Activated CD8-positive, alpha-beta T cell treated with anti-CD3 and anti-CD28 coated beads for 36 hours (primary cell): ENCODE data around the gene C7. TPM values are rescaled to one million over a fixed set of nuclear protein-coding genes. Genes with fewer than 3 reads are reported as not detected.

Experiments
- ATAC-seq: fragments of 200-7000 bp; cut with Tn5 transposase; one replicate; pipeline ENCODE4 v1.10.0; 2021; ENCODE audit warnings: mild to moderate bottlenecking, moderate library complexity
- CTCF ChIA-PET: fragments of 350-600 bp; sonication (Branson Sonifier 250); formaldehyde crosslinking; loops from one replicate; lab custom pipeline; 2021; ENCODE audit warnings: antibody characterized with exemption; lab: Charles Lee
- POLR2A ChIA-PET: fragments of 350-600 bp; sonication (Branson Sonifier 250); formaldehyde crosslinking; loops from one replicate; lab custom pipeline; 2021; ENCODE audit warnings: antibody characterized with exemption; lab: Charles Lee
- DNase-seq: peaks from one replicate; pipeline ENCODE4 v3.0.0-alpha.2; 2020
- H3K27ac Mint-ChIP-seq: one replicate; pipeline ENCODE4 v1.8.0; 2021; ENCODE audit warnings: mild to moderate bottlenecking, mixed read lengths
- H3K27me3 Mint-ChIP-seq: one replicate; pipeline ENCODE4 v1.8.0; 2021; ENCODE audit warnings: mixed read lengths
- H3K36me3 Mint-ChIP-seq: one replicate; pipeline ENCODE4 v1.8.0; 2021; ENCODE audit warnings: low read depth, mixed read lengths
- H3K4me1 Mint-ChIP-seq: one replicate; pipeline ENCODE4 v1.8.0; 2021; ENCODE audit warnings: low read depth, mixed read lengths
- H3K4me3 Mint-ChIP-seq: one replicate; pipeline ENCODE4 v1.8.0; 2021; ENCODE audit warnings: mild to moderate bottlenecking, moderate library complexity, mixed read lengths
- H3K9me3 Mint-ChIP-seq: one replicate; pipeline ENCODE4 v1.8.0; 2021; ENCODE audit warnings: mixed read lengths
- intact Hi-C: fragments of 100-400 bp; cut with micrococcal nuclease; formaldehyde crosslinking; loops from one replicate; pipeline ENCODE4 v1.10.0; 2022
- total RNA-seq, 2 experiments: library from RNA; stranded (reverse); gene quantifications; one replicate each; pipeline ENCODE4 v1.2.3, GENCODE V29; 2021
- TF ChIP-seq, protein P1 (sequence below): fragments of 200-600 bp; IDR thresholded peaks from one replicate; pipeline ENCODE4 v1.8.0; 2022; ENCODE audit warnings: antibody characterized with exemption, mild to moderate bottlenecking

The C7 gene
- total RNA-seq, 2 experiments from 2014 or later: not detected

DNA sequence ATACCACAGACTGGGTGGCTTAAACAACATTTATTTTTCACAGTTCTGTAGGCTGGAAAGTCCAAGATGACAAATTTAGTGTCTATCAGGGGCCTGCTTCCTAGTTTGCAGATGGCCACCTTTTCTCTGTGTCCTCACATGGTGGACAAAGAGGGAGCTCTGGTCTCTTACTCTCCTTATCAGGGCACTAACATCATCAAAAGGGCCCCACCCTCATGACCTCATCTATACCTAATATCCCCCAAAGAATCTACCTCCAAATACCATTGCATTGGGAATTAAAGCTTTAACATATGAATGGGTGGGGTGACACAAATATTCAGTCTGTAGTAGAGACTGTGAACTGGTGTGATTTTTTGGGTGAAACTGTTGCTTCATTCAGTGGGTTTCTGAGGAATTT, 78.1 kb downstream of the C7 start:
- Mint-ChIP-seq H3K27ac (no peak overlapping the region), H3K4me1 (no peaks in the 10 kb centered on the region), H3K36me3 (no peaks in the 10 kb centered on the region), H3K27me3 (no peaks in the 10 kb centered on the region), H3K4me3 (no peak overlapping the region), H3K9me3 (peaks cover 1% of the 10 kb centered on the region)
- ChIA-PET POLR2A (no interaction called here), CTCF (interaction anchor here (0.9 kb wide), 1 partner anchor 9 kb away, joined by 3 read pairs; no protein-coding TSS in a partner anchor)
- DNase-seq (no peak), ATAC-seq (no peak)
- intact Hi-C loops: no loop called here
- TF ChIP-seq, protein P1, sequence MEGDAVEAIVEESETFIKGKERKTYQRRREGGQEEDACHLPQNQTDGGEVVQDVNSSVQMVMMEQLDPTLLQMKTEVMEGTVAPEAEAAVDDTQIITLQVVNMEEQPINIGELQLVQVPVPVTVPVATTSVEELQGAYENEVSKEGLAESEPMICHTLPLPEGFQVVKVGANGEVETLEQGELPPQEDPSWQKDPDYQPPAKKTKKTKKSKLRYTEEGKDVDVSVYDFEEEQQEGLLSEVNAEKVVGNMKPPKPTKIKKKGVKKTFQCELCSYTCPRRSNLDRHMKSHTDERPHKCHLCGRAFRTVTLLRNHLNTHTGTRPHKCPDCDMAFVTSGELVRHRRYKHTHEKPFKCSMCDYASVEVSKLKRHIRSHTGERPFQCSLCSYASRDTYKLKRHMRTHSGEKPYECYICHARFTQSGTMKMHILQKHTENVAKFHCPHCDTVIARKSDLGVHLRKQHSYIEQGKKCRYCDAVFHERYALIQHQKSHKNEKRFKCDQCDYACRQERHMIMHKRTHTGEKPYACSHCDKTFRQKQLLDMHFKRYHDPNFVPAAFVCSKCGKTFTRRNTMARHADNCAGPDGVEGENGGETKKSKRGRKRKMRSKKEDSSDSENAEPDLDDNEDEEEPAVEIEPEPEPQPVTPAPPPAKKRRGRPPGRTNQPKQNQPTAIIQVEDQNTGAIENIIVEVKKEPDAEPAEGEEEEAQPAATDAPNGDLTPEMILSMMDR: no peak

DNA sequence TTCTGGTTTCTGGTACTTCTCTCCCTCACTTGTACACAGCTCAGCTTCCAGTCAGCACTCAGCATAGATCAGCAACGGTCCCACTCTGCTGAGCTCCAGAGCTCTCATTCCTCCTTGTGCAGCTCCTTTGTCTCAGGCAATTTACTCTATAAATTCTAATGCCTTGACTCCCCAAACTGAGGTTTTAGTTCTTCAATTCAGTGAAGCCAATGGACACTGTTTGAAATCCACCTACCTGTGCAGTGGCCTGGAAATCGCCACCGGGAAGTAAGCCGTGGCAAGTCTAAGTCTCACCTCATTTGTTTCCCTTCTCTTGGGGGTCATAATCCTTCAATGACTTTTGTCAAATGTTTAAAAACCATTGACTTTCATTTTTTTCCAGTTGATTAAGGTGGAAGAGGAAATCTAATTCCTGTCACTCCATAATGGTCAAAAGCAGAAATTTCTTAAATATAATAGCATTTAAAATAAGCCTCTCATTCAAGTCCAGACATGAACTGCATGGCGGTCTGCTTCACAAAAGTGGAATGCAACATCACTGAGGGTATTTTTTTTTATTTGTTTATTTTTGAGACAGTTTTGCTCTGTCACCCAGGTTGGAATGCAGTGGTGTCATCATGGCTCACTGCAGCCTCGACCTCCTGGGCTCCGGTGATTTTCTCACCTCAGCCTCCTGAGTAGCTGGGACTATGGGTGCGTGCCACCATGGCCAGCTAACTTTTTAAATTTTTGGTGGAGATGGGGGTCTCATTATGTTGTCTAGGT, 79.6 kb downstream of the C7 start:
- DNase-seq: no peak
- Mint-ChIP-seq H3K27ac (no peak overlapping the region), H3K36me3 (no peaks in the 10 kb centered on the region), H3K4me1 (no peaks in the 10 kb centered on the region), H3K27me3 (peaks cover 1% of the 10 kb centered on the region), H3K9me3 (peaks cover 1% of the 10 kb centered on the region), H3K4me3 (no peak overlapping the region)
- ATAC-seq: no peak
- POLR2A ChIA-PET: no interaction called here
- intact Hi-C loops: no loop called here
- CTCF ChIA-PET: no interaction called here
- TF ChIP-seq, protein P1: no peak

DNA sequence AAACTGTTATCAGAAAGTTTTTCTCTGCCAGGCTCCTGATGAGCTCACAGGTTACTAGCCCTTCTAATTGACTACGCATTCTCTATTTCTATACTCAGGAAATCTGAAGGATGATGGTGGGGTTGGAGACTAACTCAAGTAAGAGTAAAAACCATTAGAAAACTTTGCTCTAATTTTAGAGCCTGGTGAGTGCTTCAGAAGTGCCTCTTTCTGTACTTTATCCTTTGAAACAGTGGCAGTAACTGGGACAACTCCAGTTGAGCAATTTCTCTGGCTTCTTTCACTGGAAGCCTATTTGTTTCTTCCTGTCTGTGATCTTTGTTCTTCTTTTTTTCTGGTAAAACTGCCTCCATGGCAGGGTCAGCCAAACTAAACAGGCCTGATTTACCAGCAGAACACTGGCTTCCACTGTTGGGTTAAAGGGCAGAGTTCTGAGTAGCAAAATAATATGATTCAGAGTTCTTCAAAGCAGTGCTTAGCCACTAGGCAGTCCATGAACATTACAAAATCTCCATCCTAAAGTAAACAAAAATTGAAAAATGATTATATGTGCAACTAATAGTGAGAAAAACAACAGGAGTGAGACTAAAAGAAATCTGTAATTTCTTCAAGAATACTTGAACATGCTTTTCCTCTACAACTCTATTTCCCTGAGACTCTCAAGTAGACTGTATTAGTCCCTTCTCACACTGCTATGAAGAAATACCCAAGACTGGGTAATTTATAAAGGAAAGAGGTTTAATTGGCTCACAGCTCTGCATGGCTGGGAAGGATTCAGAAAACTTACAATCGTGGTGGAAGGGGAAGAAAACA, 82.1 kb downstream of the C7 start:
- DNase-seq (no peak), ATAC-seq (no peak)
- CTCF ChIA-PET: no interaction called here
- H3K36me3 Mint-ChIP-seq: no peaks in the 10 kb centered on the region
- H3K27me3 Mint-ChIP-seq: peaks cover 1% of the 10 kb centered on the region
- no peak overlapping the region for H3K4me3 Mint-ChIP-seq
- TF ChIP-seq, protein P1: no peak
- intact Hi-C loops: no loop called here
- POLR2A ChIA-PET: no interaction called here
- no peaks in the 10 kb centered on the region for H3K4me1 Mint-ChIP-seq
- no peak overlapping the region for H3K27ac Mint-ChIP-seq
- H3K9me3 Mint-ChIP-seq: peaks cover 1% of the 10 kb centered on the region

DNA sequence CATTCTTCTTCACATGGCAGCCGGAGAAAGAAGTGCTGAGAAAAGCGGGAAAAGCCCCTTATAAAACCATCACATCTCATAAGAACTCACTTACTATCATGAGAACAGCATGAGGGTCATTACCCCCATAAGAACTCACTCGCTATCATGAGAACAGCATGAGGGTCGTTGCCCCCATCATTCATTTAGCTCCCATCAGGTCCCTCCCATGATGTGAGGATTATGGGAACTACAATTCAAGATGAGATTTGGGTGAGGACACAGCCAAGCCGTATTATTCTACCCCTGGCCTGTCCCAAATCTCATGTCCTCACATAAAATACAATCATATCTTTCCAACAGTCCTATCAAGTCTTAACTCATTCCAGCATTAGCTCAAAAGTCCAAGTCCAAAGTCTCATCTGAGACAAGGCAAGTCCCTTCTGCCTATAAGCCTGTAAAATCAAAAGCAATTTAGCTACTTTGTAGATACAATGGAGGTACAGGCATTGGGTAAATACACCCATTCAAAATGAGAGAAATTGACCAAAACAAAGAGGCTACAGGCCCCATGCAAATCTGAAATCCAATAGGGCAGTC, 82.8 kb downstream of the C7 start:
- H3K4me3 Mint-ChIP-seq: no peak overlapping the region
- ATAC-seq (no peak), DNase-seq (no peak)
- TF ChIP-seq, protein P1: no peak
- no peaks in the 10 kb centered on the region for H3K36me3 Mint-ChIP-seq
- intact Hi-C loops: no loop called here
- H3K4me1 Mint-ChIP-seq: no peaks in the 10 kb centered on the region
- ChIA-PET POLR2A (no interaction called here), CTCF (no interaction called here)
- no peaks in the 10 kb centered on the region for H3K9me3 Mint-ChIP-seq
- H3K27me3 Mint-ChIP-seq: peaks cover 1% of the 10 kb centered on the region
- H3K27ac Mint-ChIP-seq: no peak overlapping the region
